Neuronal stem cell (in vitro differentiated cells): ENCODE data around the gene SLC13A2.

Experiments
- DNase-seq: peaks from one replicate; pipeline ENCODE4 v3.0.0-alpha.2; 2013; ENCODE audit warnings: low spot score
- H2AFZ ChIP-seq: one replicate; pipeline ENCODE4 v1.6.1; 2013; ENCODE audit warnings: mild to moderate bottlenecking, low read length, inconsistent platforms
- H2AK5ac ChIP-seq: 2 replicates; pipeline ENCODE4 v1.6.1; 2013; ENCODE audit warnings: low read depth, mild to moderate bottlenecking, inconsistent platforms, low read length, moderate library complexity, mixed read lengths
- H2BK120ac ChIP-seq: 2 replicates; pipeline ENCODE4 v1.6.1; 2013; ENCODE audit warnings: low read depth, mild to moderate bottlenecking, inconsistent platforms, low read length, moderate library complexity, mixed read lengths
- H2BK12ac ChIP-seq: one replicate; pipeline ENCODE4 v1.6.1; 2013; ENCODE audit warnings: low read length, inconsistent platforms
- H2BK15ac ChIP-seq: 2 replicates; pipeline ENCODE4 v1.6.1; 2013; ENCODE audit warnings: mild to moderate bottlenecking, low read length, inconsistent platforms, mixed read lengths
- H2BK5ac ChIP-seq: one replicate; pipeline ENCODE4 v1.6.1; 2013; ENCODE audit warnings: inconsistent platforms, mild to moderate bottlenecking, low read length, moderate library complexity
- H3K14ac ChIP-seq: one replicate; pipeline ENCODE4 v1.6.1; 2013; ENCODE audit warnings: low read length, inconsistent platforms
- H3K18ac ChIP-seq: 2 replicates; pipeline ENCODE4 v1.6.1; 2013; ENCODE audit warnings: low read length, inconsistent platforms
- H3K23ac ChIP-seq: 2 replicates; pipeline ENCODE4 v1.6.1; 2013; ENCODE audit warnings: low read depth, mild to moderate bottlenecking, mixed read lengths, low read length, inconsistent platforms; ENCODE audit not compliant: poor library complexity
- H3K27ac ChIP-seq: replicated peaks from 3 replicates; pipeline ENCODE4 v1.5.1; 2013; ENCODE audit warnings: low read length, inconsistent platforms
- H3K27me3 ChIP-seq, 3 experiments: 2 replicates each; pipeline ENCODE4 v1.6.1; 2013; ENCODE audit warnings: low read length in 3 of 3, mild to moderate bottlenecking in 2 of 3, inconsistent platforms in 1 of 3, low read depth in 1 of 3, mixed read lengths in 1 of 3, moderate library complexity in 1 of 3; ENCODE audit not compliant: control insufficient read depth in 3 of 3, insufficient read depth in 3 of 3
- H3K36me3 ChIP-seq, 2 donors: replicated peaks in 1 of 2; 2 replicates each; pipeline ENCODE4 v1.6.1; 2013; ENCODE audit warnings: low read length in 2 of 2; ENCODE audit not compliant: control insufficient read depth in 2 of 2, insufficient read depth in 2 of 2
- H3K4ac ChIP-seq: 2 replicates; pipeline ENCODE4 v1.6.1; 2013; ENCODE audit warnings: inconsistent platforms, mild to moderate bottlenecking, low read length, moderate library complexity
- H3K4me1 ChIP-seq, 2 donors: 1 replicate in 1 of 2; 2 replicates in 1 of 2; pipeline ENCODE4 v1.6.1; 2013; ENCODE audit warnings: low read length in 2 of 2, low read depth in 1 of 2; ENCODE audit not compliant: control insufficient read depth in 2 of 2, insufficient read depth in 1 of 2
- H3K4me2 ChIP-seq: one replicate; pipeline ENCODE4 v1.6.1; 2013; ENCODE audit warnings: mild to moderate bottlenecking, low read length, inconsistent platforms; ENCODE audit not compliant: insufficient read depth, poor library complexity, severe bottlenecking
- H3K4me3 ChIP-seq, 2 donors: 2 replicates each; pipeline ENCODE4 v1.5.1; 2013; ENCODE audit warnings: low read length in 2 of 2, mild to moderate bottlenecking in 2 of 2, inconsistent platforms in 1 of 2, moderate library complexity in 1 of 2
- H3K79me1 ChIP-seq: one replicate; pipeline ENCODE4 v1.6.1; 2013; ENCODE audit warnings: low read depth, mild to moderate bottlenecking, inconsistent platforms, low read length, moderate library complexity
- H3K9ac ChIP-seq: one replicate; pipeline ENCODE4 v1.6.1; 2013; ENCODE audit warnings: mild to moderate bottlenecking, low read depth, low read length, inconsistent platforms; ENCODE audit not compliant: poor library complexity
- H3K9me3 ChIP-seq, 2 donors: replicated peaks in 1 of 2; 2 replicates each; pipeline versions ENCODE3 to v1.6.1; 2013; ENCODE audit warnings: low read length in 2 of 2, mild to moderate bottlenecking in 2 of 2, inconsistent platforms in 1 of 2, low read depth in 1 of 2, mixed read lengths in 1 of 2, moderate library complexity in 1 of 2; ENCODE audit not compliant: control insufficient read depth in 2 of 2, insufficient read depth in 1 of 2
- H4K8ac ChIP-seq: one replicate; pipeline ENCODE4 v1.6.1; 2013; ENCODE audit warnings: low read depth, mild to moderate bottlenecking, inconsistent platforms, low read length, moderate library complexity
- H4K91ac ChIP-seq: one replicate; pipeline ENCODE4 v1.6.1; 2013; ENCODE audit warnings: low read length, low read depth, mild to moderate bottlenecking, inconsistent platforms; ENCODE audit not compliant: poor library complexity
- WGBS, 2 donors: extraction: QIAGEN DNeasy Blood & Tissue Kit; methylation state at CpG; one replicate each; pipeline ENCODE4 v1.1.7; 2013; ENCODE audit warnings: missing lambda C conversion rate in 2 of 2, mixed read lengths in 1 of 2; ENCODE audit not compliant: insufficient read length in 2 of 2, insufficient replicate concordance in 1 of 2; ENCODE audit errors: extremely low coverage in 2 of 2; 5-methylcytosine and 5-hydroxymethylcytosine counted together

The SLC13A2 gene

DNA sequence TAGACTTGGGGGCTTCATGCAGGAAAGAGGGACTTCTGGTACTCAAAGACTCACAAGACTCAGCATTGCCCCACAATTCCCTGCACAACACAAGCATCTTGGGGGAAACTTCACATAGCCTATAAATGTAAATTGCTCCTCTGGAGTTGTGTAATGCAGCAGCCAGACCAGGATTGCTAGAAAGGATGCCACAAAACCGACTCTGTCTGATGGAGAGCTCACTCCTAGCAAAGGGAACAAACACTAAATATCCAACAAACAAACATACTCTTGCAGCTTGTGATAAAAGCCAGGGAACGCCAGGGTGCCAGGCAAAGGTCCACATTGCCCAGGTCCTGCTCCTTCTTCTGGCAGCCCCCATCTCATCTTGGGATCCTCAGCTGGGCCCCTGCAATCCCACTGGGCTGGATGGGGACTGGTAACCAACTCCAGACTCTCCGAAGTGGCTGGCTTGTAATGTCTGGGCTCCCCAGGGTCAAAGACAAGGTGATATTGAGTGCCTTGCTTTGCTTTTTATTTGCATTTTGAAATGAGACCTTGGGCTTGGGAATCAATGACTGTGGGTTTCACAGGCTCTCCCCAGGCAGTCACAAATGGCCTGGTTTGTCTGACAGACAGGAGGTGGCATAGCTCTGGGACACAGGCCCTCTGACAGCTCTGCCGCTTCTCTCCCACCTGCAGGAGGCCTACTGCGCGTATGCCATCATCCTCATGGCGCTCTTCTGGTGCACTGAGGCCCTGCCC lies 15.3 kb downstream of the SLC13A2 start:
- Histone ChIP-seq H3K4me2 (no peak overlapping the region), H2AFZ (no peak overlapping the region), H3K27me3 (peaks cover 0 to 40% (median 0%) of the 10 kb centered on the region in 3 experiments), H3K4me3 (no peak overlapping the region), H3K23ac (peak overlapping the region; percentile 57), H2BK15ac (no peak overlapping the region), H3K79me1 (peaks cover 3% of the 10 kb centered on the region), H3K27ac (no peak overlapping the region), H3K4me1 (no peaks in the 10 kb centered on the region), H2BK120ac (no peak overlapping the region), H2BK12ac (no peak overlapping the region), H4K8ac (no peak overlapping the region), H2AK5ac (peak overlapping the region; percentile 29), H3K36me3 (no peaks in the 10 kb centered on the region), H4K91ac (no peak overlapping the region), H3K9ac (no peak overlapping the region), H3K4ac (no peak overlapping the region), H3K14ac (no peak overlapping the region), H3K18ac (peak overlapping the region; percentile 1), H2BK5ac (peak overlapping the region; percentile 83), H3K9me3 (no peaks in the 10 kb centered on the region)
- WGBS, 2 donors: no CpG with 5 or more reads among the region's 7 CpGs
- no peak for DNase-seq

DNA sequence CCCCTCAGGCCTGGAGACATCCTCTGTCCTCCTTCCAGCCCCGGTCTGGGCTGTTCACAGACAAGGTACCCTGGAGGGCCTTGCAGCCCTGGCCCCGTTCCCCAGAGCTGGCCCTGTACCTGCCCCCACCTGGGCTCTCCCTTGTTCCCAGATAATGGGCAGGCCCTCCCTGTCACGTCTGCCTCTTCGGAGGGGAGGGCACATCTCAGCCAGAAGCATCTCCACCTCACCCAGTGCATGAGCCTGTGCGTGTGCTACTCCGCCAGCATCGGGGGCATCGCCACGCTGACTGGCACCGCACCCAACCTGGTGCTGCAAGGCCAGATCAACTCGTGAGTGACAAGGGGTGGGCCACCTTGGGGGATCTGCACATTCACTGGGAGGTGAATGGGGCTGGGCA lies 17.8 kb downstream of the SLC13A2 start:
- no peaks in the 10 kb centered on the region for H3K36me3 ChIP-seq
- no peak for DNase-seq
- peak overlapping the region; percentile 22 for H3K14ac ChIP-seq
- H2BK15ac ChIP-seq: peak overlapping the region; percentile 50
- H3K23ac ChIP-seq: peak overlapping the region; percentile 52
- no peak overlapping the region for H3K27ac ChIP-seq
- H3K9me3 ChIP-seq: no peaks in the 10 kb centered on the region
- H3K4ac ChIP-seq: no peak overlapping the region
- H3K4me3 ChIP-seq: peak overlapping the region in 1 of 2 donors; percentile 33
- H2BK12ac ChIP-seq: peak overlapping the region; percentile 12
- no peak overlapping the region for H4K8ac ChIP-seq
- H2BK5ac ChIP-seq: no peak overlapping the region
- no peak overlapping the region for H3K4me2 ChIP-seq
- H3K9ac ChIP-seq: peak overlapping the region; percentile 53
- H2AK5ac ChIP-seq: peak overlapping the region; percentile 12
- no peak overlapping the region for H4K91ac ChIP-seq
- peaks cover 3% of the 10 kb centered on the region for H3K79me1 ChIP-seq
- WGBS, 2 donors: no CpG with 5 or more reads among the region's 11 CpGs
- H2AFZ ChIP-seq: no peak overlapping the region
- no peak overlapping the region for H2BK120ac ChIP-seq
- H3K18ac ChIP-seq: peak overlapping the region; percentile 33
- H3K27me3 ChIP-seq: peaks cover 0 to 33% (median 0%) of the 10 kb centered on the region in 3 experiments
- H3K4me1 ChIP-seq: no peaks in the 10 kb centered on the region

GRCh38 chr17:28491860-28492259 lies 18.4 kb downstream of the SLC13A2 start:
- Histone ChIP-seq H3K23ac (peak overlapping the region; percentile 52), H2BK15ac (no peak overlapping the region), H2BK5ac (no peak overlapping the region), H3K18ac (no peak overlapping the region), H2BK120ac (no peak overlapping the region), H4K8ac (no peak overlapping the region), H3K4ac (no peak overlapping the region), H3K27ac (no peak overlapping the region), H3K79me1 (peaks cover 3% of the 10 kb centered on the region), H3K9me3 (no peaks in the 10 kb centered on the region), H4K91ac (no peak overlapping the region), H2AFZ (no peak overlapping the region), H2AK5ac (no peak overlapping the region), H3K9ac (no peak overlapping the region), H3K4me2 (no peak overlapping the region), H3K36me3 (no peaks in the 10 kb centered on the region), H2BK12ac (no peak overlapping the region), H3K27me3 (peaks cover 0 to 31% (median 0%) of the 10 kb centered on the region in 3 experiments), H3K14ac (no peak overlapping the region), H3K4me1 (no peaks in the 10 kb centered on the region), H3K4me3 (no peak overlapping the region)
- no CpG with 5 or more reads among the region's 3 CpGs for WGBS, 2 donors
- no peak for DNase-seq

DNA sequence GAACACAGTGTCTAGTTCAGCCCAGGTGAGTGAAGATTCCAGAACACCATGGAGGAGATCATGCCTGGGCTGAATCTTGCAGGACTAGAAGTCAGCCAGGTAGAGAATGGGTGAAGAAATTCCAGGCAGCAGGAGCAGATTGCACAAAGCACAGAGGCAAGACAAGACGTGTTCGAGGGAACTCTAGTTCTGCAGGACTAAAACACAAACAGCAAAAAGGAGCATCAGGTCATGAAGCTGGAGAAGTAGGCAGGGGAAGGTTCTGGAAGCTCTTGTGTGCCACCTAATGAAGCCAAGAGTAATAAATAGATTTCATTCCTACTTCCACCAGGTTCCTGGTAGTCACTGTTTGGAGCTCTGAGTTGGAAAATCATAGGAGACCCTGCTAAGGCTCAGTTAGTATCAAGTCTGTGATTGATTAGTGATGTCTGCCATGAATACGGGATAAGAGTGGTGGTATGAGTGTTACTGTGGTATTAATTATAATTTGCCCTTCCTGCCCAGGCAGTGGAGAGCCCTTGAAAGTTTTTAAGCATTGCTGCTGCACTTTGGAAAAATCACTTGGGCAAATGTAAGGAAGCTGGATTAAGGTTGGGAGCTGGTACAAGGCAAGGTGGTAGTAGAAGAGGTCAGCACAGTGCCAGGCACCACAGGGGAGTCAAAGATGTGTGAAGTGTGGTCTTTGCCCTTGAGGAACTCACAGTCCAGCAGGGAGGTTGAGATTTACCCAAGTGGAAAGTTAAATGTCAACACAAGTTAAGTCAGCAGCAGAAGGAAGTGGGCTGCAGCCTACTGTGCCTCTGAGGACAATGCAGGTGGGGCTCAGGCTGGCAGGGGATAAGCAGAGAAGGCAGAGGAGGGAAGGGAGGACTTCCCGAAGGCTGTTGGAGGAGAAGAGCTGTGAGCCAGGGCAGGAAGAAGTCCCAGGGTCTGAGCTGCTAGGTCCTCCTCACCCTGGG lies 19.2 kb downstream of the SLC13A2 start:
- Histone ChIP-seq H3K4ac (no peak overlapping the region), H2AK5ac (no peak overlapping the region), H3K9ac (no peak overlapping the region), H3K4me3 (no peak overlapping the region), H2BK5ac (no peak overlapping the region), H3K4me1 (no peaks in the 10 kb centered on the region), H2AFZ (no peak overlapping the region), H3K9me3 (no peaks in the 10 kb centered on the region), H2BK12ac (peak overlapping the region; percentile 48), H4K8ac (no peak overlapping the region), H2BK15ac (no peak overlapping the region), H4K91ac (no peak overlapping the region), H3K27me3 (peaks cover 0 to 30% (median 0%) of the 10 kb centered on the region in 3 experiments), H3K14ac (no peak overlapping the region), H3K79me1 (peaks cover 3% of the 10 kb centered on the region), H3K18ac (no peak overlapping the region), H3K36me3 (no peaks in the 10 kb centered on the region), H3K4me2 (no peak overlapping the region), H3K23ac (no peak overlapping the region), H3K27ac (no peak overlapping the region), H2BK120ac (no peak overlapping the region)
- WGBS, 2 donors: no CpG with 5 or more reads among the region's 4 CpGs
- DNase-seq: no peak
